Measurements from ENCODE around the gene GIPC1.

The GIPC1 gene

GRCh38 chr19:14439014-14439413, 56.9 kb downstream of the GIPC1 start:
- no peak for DNase-seq (ENCODE audit: low read depth in 1 of 2, low spot score in 1 of 2)

GRCh38 chr19:14437578-14438140, 58.3 kb downstream of the GIPC1 start:
- DNase-seq (ENCODE audit: low read depth in 1 of 2, low spot score in 1 of 2): no peak

- DNase-seq (ENCODE audit: low read depth in 1 of 2, low spot score in 1 of 2): no peak
Observed at GRCh38 chr19:14435320-14436050, 60.4 kb downstream of the GIPC1 start.

GRCh38 chr19:14434543-14435319, 61.2 kb downstream of the GIPC1 start:
- no peak for DNase-seq (ENCODE audit: low read depth in 1 of 2, low spot score in 1 of 2)

- DNase-seq (ENCODE audit: low read depth in 1 of 2, low spot score in 1 of 2): peak in 1 of 2 donors; percentile 40
Observed at GRCh38 chr19:14433554-14434501, 62.1 kb downstream of the GIPC1 start.

- DNase-seq (ENCODE audit: low read depth in 1 of 2, low spot score in 1 of 2): peak in 1 of 2 donors; percentile 55
Observed at GRCh38 chr19:14432791-14433553, 63.0 kb downstream of the GIPC1 start, which contains the start of gene PKN1. Gene PKN1, plus strand, starts transcription at chr19:14433306. Its CDS starts 216 bp downstream, at chr19:14433522.

GRCh38 chr19:14430712-14431111, 65.2 kb downstream of the GIPC1 start:
- DNase-seq (ENCODE audit: low read depth in 1 of 2, low spot score in 1 of 2): no peak

GRCh38 chr19:14428882-14429416, 67.0 kb downstream of the GIPC1 start:
- DNase-seq (ENCODE audit: low read depth in 1 of 2, low spot score in 1 of 2): no peak

Data from stimulated activated CD4-positive, alpha-beta T cell treated with anti-CD3 and anti-CD28 coated beads, Interleukin-15, amount 100 ng/mL, for 1 hour (primary cell).